ENCODE data around the gene CHD1L.
"Not testable (repeated sequence)": the region's sequence is repeated elsewhere in the genome, so short reads cannot be mapped to it uniquely, and the experiment has no call there.

CHD1L gene

DNA sequence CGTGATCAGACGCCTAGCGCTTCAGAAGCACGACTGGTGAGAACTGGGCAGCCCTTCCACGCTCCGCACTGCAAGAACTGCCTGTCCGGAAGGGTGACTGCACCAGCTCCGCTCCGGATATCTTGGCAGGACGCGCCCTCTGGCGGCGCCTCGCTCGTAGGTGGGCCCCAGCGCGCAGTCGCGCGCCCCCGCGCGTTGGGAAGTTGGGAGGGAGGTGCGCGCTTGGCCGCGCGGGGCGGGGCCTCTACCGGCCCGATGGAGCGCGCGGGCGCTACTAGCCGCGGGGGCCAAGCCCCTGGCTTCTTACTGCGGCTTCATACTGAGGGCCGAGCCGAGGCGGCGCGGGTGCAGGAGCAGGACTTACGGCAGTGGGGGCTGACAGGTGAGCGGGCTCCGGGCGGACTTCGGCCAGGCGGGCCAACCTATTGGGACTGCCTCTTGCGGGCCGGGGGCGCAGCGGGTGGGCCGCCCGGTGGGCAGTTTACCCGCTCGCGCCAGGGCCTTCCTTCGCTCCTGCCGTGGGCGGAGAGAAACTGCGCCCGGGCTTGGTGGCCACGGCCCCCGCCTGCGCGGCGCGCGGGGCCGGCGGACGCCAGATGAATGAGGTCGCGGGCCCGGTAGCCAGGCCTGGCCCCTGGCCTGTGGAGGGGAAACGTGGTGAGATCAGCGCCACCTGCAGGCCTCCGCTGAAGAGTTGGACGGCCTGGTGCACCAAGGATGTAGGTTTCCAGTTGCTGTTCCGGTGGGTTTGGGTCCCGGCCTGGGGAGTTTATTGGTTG lies at the start of gene CHD1L:
Gene CHD1L (plus strand): TSS at position 236 of the 779 bp plus-strand sequence. CDS start 20 bp downstream, at position 256.
- ChIA-PET POLR2A (interaction anchor here (0.6 to 3.2 kb wide), 9 partner anchors 10 to 158 kb away, joined by 3 to 27 read pairs (median 3); partner anchors contain the start of genes FMO5 and PRKAB2), CTCF (interaction anchor here (0.5 to 1.0 kb wide), 8 partner anchors 14 to 158 kb away, joined by 3 to 5 read pairs (median 4); no protein-coding TSS in a partner anchor)
- DNase-seq (ENCODE audit: extremely low spot score), result peak; percentile 93
- TF ChIP-seq L3MBTL2 (conservative IDR thresholded peaks at IDR 0.05), result no peak; the same call in 1 of the 2 replicates
- TF ChIP-seq SP1 (IDR thresholded peaks at IDR 0.05), result no peak
- no peak for TF ChIP-seq NFRKB (IDR thresholded peaks at IDR 0.05)
- TF ChIP-seq, protein P1, sequence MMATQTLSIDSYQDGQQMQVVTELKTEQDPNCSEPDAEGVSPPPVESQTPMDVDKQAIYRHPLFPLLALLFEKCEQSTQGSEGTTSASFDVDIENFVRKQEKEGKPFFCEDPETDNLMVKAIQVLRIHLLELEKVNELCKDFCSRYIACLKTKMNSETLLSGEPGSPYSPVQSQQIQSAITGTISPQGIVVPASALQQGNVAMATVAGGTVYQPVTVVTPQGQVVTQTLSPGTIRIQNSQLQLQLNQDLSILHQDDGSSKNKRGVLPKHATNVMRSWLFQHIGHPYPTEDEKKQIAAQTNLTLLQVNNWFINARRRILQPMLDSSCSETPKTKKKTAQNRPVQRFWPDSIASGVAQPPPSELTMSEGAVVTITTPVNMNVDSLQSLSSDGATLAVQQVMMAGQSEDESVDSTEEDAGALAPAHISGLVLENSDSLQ (IDR thresholded peaks at IDR 0.05), result 0 out of 2 replicates have a peak, but pooled peaks have one; percentile 57
- peak; percentile 54; the same call in 1 of the 2 replicates for TF ChIP-seq CTBP1 (IDR thresholded peaks at IDR 0.05; ENCODE audit: borderline replicate concordance)

DNA sequence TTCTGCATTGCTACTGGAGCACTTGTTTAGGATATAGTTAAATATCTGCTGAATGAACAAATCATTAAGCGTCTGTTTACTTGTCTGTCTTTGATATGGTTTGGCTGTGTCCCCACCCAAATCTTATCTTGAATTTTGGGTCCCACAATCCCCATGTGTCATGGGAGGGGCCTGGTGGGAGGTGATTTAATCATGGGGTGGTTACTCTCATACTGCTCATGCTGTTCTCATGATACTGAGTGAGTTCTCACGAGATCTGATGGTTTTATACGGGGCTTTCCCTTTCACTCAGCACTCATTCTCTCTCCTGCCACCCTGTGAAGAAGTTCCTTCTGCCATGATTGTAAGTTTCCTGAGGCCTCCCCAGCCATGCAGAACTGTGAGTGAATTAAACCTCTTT lies 45.2 kb upstream of the CHD1L start:
- CTCF ChIA-PET; DNase-seq (ENCODE audit: extremely low spot score); POLR2A ChIA-PET: not testable (repeated sequence)

DNA sequence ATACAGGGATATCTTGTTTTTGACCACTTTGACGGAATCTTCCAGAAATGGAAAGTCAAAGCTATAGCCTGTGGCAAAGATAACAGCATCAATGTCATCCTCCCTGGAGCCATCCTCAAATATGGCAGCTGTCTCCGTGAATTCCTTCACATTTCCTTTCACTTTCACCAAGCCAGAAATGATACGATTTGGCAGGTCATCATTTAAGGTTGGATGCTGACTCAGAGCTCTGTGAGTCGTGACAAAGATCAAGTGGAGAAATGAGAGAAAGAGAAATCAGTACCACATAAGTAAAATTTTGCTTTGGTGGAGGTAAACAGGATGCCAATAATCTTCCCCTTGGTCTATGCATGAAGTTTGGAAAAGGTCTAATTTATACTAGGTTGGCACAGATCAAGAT lies 41.2 kb upstream of the CHD1L start:
- POLR2A ChIA-PET, result no interaction called here
- TF ChIP-seq ELF4 (IDR thresholded peaks at IDR 0.05), result no peak
- no peak for TF ChIP-seq SUZ12 (IDR thresholded peaks at IDR 0.05)
- no peak for TF ChIP-seq ARNT (IDR thresholded peaks at IDR 0.05)
- TF ChIP-seq LEF1 (IDR thresholded peaks at IDR 0.05; ENCODE audit: borderline replicate concordance), result no peak
- TF ChIP-seq NFRKB (IDR thresholded peaks at IDR 0.05), result no peak
- no peak for TF ChIP-seq HDGF (IDR thresholded peaks at IDR 0.05; ENCODE audit: borderline replicate concordance)
- DNase-seq (ENCODE audit: extremely low spot score), result no peak
- CTCF ChIA-PET, result no interaction called here

DNA sequence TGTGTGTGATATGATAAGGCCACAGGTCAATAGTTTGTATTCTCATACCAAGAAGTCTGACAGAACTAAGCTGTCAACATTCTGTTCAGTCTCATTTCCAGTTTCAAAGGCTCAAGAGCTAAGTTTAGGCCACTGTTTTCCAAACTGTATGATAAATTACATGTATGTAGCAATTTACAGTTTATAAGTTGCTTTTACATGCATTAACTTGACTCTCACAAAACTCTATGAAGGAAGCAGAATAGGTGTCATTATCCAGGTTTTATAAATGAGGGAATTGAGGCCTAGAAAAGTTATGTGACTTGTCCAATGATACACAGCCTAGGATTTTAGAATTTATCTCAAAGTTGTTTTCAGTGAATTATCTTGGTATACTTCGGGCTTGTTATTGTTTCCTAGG lies 40.7 kb upstream of the CHD1L start:
- ChIA-PET POLR2A (no interaction called here), CTCF (no interaction called here)
- no peak for TF ChIP-seq CTBP1 (IDR thresholded peaks at IDR 0.05; ENCODE audit: borderline replicate concordance)
- TF ChIP-seq FOXA1 (IDR thresholded peaks at IDR 0.05), result no peak
- TF ChIP-seq BHLHE40 (IDR thresholded peaks at IDR 0.05; ENCODE audit: borderline replicate concordance), result no peak
- TF ChIP-seq SP1 (IDR thresholded peaks at IDR 0.05), result no peak
- TF ChIP-seq L3MBTL2 (conservative IDR thresholded peaks at IDR 0.05), result no peak
- TF ChIP-seq LEF1 (IDR thresholded peaks at IDR 0.05; ENCODE audit: borderline replicate concordance), result no peak
- TF ChIP-seq HDGF (IDR thresholded peaks at IDR 0.05; ENCODE audit: borderline replicate concordance), result no peak
- TF ChIP-seq NFRKB (IDR thresholded peaks at IDR 0.05), result no peak
- TF ChIP-seq, protein P1 (IDR thresholded peaks at IDR 0.05), result no peak
- TF ChIP-seq SUZ12 (IDR thresholded peaks at IDR 0.05), result no peak
- no peak for TF ChIP-seq TARDBP (IDR thresholded peaks at IDR 0.05)
- no peak for TF ChIP-seq FOXK2 (IDR thresholded peaks at IDR 0.05)
- no peak for TF ChIP-seq ARNT (IDR thresholded peaks at IDR 0.05)
- TF ChIP-seq ZNF384 (IDR thresholded peaks at IDR 0.05), result no peak
- no peak for TF ChIP-seq ELF4 (IDR thresholded peaks at IDR 0.05)
- TF ChIP-seq FOXM1 (IDR thresholded peaks at IDR 0.05; ENCODE audit: borderline replicate concordance), result no peak
- no peak for DNase-seq (ENCODE audit: extremely low spot score)

DNA sequence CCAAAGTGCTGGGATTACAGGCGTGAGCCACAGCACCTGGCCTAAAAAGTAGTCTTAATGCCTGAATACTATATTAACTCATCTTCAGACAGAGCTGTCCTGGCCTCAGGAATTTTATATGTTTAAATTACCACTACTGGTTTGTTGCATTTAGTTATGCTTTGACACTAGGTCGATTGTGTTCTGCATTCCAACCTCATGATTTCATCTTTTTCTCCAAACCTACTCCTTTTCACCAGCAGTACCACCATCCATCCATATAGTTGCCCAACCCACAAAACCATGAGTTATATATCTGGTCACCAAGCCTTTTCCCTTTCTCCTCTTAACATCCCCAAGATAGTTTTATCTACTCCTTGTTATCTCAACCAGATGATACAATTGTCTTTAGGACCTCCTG lies 39.9 kb upstream of the CHD1L start:
- TF ChIP-seq, protein P1 (IDR thresholded peaks at IDR 0.05), result no peak
- TF ChIP-seq HDGF (IDR thresholded peaks at IDR 0.05; ENCODE audit: borderline replicate concordance) (no peak), SUZ12 (IDR thresholded peaks at IDR 0.05) (no peak), CTBP1 (IDR thresholded peaks at IDR 0.05; ENCODE audit: borderline replicate concordance) (no peak), TARDBP (IDR thresholded peaks at IDR 0.05) (no peak), FOXK2 (IDR thresholded peaks at IDR 0.05) (no peak), LEF1 (IDR thresholded peaks at IDR 0.05; ENCODE audit: borderline replicate concordance) (no peak), SP1 (IDR thresholded peaks at IDR 0.05) (no peak), BHLHE40 (IDR thresholded peaks at IDR 0.05; ENCODE audit: borderline replicate concordance) (no peak), FOXA1 (IDR thresholded peaks at IDR 0.05) (no peak), ELF4 (IDR thresholded peaks at IDR 0.05) (no peak), FOXM1 (IDR thresholded peaks at IDR 0.05; ENCODE audit: borderline replicate concordance) (no peak)
- no peak for DNase-seq (ENCODE audit: extremely low spot score)
- ChIA-PET CTCF (no interaction called here), POLR2A (no interaction called here)

DNA sequence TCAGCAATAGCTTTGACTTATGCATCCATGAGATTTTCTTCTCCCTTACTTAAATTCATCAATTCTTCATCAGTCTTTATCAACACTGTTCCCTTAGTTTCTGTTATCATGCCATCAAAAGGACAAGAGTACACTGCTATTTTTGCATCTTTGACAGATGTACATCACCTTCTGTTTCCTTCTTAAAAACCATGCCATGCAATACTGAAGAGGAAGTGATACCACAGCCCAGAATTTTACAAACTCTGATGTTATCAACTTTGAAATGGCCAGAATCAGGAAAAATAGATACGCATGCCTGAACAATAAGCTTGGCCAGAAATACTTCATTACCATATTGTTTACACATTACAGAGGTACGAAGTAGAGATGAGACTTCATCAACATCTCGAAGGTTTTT lies 38.4 kb upstream of the CHD1L start:
- ChIA-PET POLR2A (no interaction called here), CTCF (no interaction called here)
- no peak for DNase-seq (ENCODE audit: extremely low spot score)
- no peak for TF ChIP-seq FOXA1 (IDR thresholded peaks at IDR 0.05)
- TF ChIP-seq FOXM1 (IDR thresholded peaks at IDR 0.05; ENCODE audit: borderline replicate concordance), result no peak
- no peak for TF ChIP-seq HDGF (IDR thresholded peaks at IDR 0.05; ENCODE audit: borderline replicate concordance)
- no peak for TF ChIP-seq SUZ12 (IDR thresholded peaks at IDR 0.05)
- no peak for TF ChIP-seq ELF4 (IDR thresholded peaks at IDR 0.05)

DNA sequence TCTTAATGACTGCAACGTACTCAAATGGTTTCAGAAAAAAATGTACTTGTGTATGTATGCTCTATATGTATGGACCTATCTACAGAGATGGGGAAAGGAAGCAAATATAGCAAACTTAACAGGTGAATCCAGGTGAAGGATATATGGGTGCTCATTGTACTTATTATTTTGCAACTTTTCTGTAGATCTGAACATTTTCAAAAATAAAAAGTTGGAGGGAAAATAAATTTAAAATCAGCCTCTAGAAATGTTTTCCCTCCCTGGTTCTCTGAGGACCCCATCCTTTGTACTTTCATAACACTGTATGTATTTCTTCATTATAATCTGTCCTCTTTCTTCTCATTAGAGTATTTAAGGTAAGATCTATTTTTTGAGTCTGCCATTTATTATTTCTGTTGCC lies 35.3 kb upstream of the CHD1L start:
- TF ChIP-seq FOXA1 (IDR thresholded peaks at IDR 0.05) (no peak), TARDBP (IDR thresholded peaks at IDR 0.05) (no peak), SP1 (IDR thresholded peaks at IDR 0.05) (no peak), SUZ12 (IDR thresholded peaks at IDR 0.05) (no peak), CTBP1 (IDR thresholded peaks at IDR 0.05; ENCODE audit: borderline replicate concordance) (no peak), FOXM1 (IDR thresholded peaks at IDR 0.05; ENCODE audit: borderline replicate concordance) (no peak), HDGF (IDR thresholded peaks at IDR 0.05; ENCODE audit: borderline replicate concordance) (no peak), ELF4 (IDR thresholded peaks at IDR 0.05) (no peak), L3MBTL2 (conservative IDR thresholded peaks at IDR 0.05) (no peak)

More for the DNA sequence above, 35.3 kb upstream of the CHD1L start:
- POLR2A ChIA-PET, result no interaction called here
- CTCF ChIA-PET, result no interaction called here
- DNase-seq (ENCODE audit: extremely low spot score), result no peak

Data from HEK293T (cell line).